Fibroblast of the aortic adventitia (primary cell): Measurements from ENCODE around the gene SEMA6A. TPM values are rescaled to one million over a fixed set of nuclear protein-coding genes. Genes with fewer than 3 reads are reported as not detected.

Experiments used
- DNase-seq: peaks from one replicate; pipeline ENCODE4 v3.0.0-alpha.2; 2010; ENCODE audit warnings: low read depth
- H3K4me3 ChIP-seq: 2 replicates; pipeline ENCODE4 v1.5.1; 2011; ENCODE audit warnings: low read depth, mild to moderate bottlenecking, control low read depth, low read length, moderate library complexity
- total RNA-seq: library from RNA; depleted of rRNA; stranded (reverse); fragments of >200 nt; gene quantifications from 2 replicates; pipeline ENCODE4 v1.2.3, GENCODE V29; 2012; ENCODE audit warnings: low replicate concordance
- TF ChIP-seq, protein P1 (sequence below): IDR thresholded peaks from 2 replicates; pipeline ENCODE4 v1.5.1; 2011; ENCODE audit warnings: mild to moderate bottlenecking, low read length, control low read depth, inconsistent platforms; ENCODE audit not compliant: insufficient read depth

SEMA6A gene, protein sequence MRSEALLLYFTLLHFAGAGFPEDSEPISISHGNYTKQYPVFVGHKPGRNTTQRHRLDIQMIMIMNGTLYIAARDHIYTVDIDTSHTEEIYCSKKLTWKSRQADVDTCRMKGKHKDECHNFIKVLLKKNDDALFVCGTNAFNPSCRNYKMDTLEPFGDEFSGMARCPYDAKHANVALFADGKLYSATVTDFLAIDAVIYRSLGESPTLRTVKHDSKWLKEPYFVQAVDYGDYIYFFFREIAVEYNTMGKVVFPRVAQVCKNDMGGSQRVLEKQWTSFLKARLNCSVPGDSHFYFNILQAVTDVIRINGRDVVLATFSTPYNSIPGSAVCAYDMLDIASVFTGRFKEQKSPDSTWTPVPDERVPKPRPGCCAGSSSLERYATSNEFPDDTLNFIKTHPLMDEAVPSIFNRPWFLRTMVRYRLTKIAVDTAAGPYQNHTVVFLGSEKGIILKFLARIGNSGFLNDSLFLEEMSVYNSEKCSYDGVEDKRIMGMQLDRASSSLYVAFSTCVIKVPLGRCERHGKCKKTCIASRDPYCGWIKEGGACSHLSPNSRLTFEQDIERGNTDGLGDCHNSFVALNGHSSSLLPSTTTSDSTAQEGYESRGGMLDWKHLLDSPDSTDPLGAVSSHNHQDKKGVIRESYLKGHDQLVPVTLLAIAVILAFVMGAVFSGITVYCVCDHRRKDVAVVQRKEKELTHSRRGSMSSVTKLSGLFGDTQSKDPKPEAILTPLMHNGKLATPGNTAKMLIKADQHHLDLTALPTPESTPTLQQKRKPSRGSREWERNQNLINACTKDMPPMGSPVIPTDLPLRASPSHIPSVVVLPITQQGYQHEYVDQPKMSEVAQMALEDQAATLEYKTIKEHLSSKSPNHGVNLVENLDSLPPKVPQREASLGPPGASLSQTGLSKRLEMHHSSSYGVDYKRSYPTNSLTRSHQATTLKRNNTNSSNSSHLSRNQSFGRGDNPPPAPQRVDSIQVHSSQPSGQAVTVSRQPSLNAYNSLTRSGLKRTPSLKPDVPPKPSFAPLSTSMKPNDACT
- total RNA-seq: 0.36 and 0.41 TPM in 2 replicates

DNA sequence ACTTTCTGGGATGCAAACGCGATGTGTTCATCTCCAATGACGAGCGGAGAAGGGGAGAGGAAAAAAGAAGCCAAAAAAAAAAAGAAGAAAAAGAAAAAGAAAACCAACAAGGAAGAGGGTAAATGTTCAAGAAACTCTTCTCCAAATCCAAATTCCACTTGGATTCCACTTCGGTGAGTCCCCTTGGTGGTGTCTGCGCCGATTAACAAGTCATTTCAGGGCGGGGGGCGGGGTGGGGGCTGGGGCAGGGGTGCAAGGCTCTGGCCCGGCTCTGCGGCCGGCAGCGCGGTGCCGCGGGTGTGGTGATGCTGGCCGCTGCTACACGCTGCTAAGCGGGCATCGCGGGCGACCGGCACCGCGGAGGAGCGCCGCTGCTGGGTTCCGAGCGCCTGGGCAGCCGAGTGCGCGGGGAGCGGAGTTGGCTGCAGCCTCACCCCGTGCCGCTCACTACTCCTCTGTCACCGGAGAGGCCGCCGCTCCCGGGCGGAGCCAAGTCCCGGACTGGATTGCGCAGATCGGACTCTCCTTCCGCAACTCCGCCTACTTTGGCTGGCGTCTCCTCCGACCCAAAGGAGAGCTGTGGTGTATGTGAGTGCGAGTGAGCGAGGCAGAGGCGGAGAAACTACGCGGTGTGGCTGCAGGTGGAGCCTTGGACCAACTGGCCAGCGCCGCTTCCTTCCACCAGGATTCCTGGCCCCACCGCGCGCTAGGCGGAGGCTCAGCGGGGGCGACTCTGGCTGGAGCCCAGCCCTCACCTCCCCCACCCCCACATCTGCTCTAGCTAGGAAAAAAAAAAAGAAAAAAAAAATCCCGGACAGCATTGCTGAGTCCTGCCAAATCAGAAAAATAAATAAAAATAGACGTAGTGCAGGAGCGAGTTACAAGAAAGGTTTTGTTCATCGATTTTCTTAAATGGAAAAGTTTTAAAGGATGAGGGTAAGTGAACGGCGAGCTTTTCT lies at the start of gene SEMA6A:
SEMA6A (minus strand) TSS at position 457 of the 959 bp plus-strand sequence. CDS start 69,879 bp downstream, outside the sequence.
- peak; percentile 72 for DNase-seq
- H3K4me3 ChIP-seq: peak within 1 kb of the TSS; percentile 70
- TF ChIP-seq, protein P1, sequence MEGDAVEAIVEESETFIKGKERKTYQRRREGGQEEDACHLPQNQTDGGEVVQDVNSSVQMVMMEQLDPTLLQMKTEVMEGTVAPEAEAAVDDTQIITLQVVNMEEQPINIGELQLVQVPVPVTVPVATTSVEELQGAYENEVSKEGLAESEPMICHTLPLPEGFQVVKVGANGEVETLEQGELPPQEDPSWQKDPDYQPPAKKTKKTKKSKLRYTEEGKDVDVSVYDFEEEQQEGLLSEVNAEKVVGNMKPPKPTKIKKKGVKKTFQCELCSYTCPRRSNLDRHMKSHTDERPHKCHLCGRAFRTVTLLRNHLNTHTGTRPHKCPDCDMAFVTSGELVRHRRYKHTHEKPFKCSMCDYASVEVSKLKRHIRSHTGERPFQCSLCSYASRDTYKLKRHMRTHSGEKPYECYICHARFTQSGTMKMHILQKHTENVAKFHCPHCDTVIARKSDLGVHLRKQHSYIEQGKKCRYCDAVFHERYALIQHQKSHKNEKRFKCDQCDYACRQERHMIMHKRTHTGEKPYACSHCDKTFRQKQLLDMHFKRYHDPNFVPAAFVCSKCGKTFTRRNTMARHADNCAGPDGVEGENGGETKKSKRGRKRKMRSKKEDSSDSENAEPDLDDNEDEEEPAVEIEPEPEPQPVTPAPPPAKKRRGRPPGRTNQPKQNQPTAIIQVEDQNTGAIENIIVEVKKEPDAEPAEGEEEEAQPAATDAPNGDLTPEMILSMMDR: no peak

DNA sequence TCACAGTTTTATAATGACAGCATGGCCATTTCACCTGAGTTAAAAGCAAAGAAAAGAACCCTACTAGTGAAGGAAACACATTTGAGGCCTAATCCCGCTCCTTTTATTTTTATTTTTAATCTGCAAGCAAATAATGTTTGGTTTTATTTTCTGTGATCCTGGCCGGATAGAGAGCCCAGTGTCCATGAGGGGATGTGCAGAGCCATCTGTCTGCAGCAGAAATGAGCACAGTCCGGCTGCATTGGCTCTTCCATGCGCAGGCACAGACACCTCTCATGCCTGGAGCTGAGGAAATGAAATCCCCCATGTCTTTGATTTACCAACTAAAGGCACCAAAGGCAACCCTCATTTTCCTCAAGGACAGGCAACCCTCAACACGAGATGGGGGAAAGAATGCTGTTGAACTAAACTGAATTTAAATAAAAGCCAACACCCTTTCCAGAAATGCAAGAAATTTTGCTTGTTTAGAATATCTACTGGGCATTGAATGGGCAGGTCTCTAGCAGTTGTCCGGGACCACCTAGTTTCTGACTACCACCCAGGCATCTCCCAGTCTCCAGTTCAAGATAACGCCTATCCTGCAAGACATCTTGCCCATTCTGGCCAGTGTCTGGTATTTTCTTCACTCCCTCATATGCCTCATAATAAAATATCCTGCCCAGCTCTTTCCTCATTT lies 47.9 kb upstream of the SEMA6A start:
- TF ChIP-seq, protein P1: no peak
- no peak for DNase-seq
- H3K4me3 ChIP-seq: no peak overlapping the region

DNA sequence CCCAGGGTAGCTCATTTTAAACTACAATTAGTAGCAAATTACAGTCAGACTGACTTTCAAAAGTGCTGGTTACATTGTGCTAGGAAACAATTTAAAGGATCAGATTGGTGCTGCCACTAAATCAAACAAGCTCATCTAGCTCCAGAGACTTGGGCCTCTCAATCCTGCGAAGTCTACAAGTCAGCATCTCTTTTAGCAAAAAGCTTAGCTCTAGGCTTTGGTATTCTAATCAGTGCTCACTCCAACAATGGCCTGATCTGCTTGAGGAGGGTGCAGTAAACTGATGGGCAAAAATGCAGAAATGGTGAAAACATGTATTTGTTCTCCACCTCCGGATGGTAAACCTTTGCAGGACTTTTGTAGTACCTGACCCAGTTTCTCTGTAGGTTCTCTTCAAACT lies 47.0 kb upstream of the SEMA6A start:
- TF ChIP-seq, protein P1: no peak
- no peak overlapping the region for H3K4me3 ChIP-seq
- no peak for DNase-seq

DNA sequence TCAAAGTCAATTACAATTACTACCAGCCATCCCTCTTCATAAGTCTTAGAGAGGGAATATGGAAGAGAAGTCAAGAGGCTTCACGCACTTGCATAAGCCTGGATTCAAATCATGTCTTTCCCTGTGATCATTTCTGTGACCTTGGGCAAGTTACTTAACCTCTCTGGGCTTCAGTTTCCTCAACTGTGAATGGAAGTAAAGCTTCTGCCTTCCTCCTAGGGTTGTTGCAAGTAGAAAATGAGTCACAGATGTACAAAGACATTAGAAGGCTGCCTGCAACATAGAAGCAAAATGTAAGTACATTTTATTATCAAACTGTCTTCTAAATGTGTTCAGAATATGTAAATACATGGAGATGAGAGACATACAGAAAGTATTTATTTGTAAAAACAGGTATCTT lies 42.3 kb upstream of the SEMA6A start:
- H3K4me3 ChIP-seq: no peak overlapping the region
- DNase-seq: no peak
- TF ChIP-seq, protein P1: no peak

DNA sequence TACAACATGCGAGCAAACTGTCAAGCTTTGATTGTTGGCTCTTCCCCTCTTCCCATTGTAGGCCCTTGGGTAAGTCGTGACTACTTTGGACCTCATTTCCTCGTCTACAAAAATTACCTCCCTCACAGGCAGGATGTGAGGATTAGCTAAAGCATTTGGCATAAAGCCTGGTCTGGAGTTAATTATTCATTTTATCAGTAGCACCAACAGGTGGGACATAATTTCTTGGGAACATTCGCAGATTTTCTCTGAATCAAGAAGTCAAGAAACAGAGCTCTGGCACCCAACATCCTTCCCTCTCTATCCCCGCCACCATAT lies 39.9 kb upstream of the SEMA6A start:
- no peak overlapping the region for H3K4me3 ChIP-seq
- DNase-seq: no peak
- TF ChIP-seq, protein P1: no peak

DNA sequence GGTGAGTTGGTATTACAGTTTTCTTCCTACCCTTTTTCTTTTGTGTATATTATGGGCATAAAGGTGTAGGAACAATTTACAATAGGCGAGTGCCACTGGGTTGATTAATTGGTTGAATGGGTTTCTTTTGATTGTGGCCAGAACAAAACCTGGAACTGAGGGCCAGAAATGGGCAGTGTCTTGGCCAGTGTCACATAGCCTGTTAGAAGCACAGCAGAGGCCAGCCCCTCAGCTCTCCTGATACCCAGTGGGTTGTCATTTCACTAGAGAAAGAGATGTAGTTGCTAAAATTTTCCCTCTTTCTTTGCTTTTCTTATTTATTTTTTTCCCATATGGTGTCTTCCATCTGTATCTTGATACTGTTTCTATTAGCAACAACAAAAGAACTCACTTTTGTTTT lies 38.8 kb upstream of the SEMA6A start:
- no peak for DNase-seq
- TF ChIP-seq, protein P1: no peak
- no peak overlapping the region for H3K4me3 ChIP-seq
